Measurements from ENCODE around the gene AQP1.

The AQP1 gene

GRCh38 chr7:30911561-30911969 lies at the start of gene AQP1:
Gene AQP1 (plus strand): TSS chr7:30911853. CDS start chr7:30911910, 57 bp downstream.
- in situ Hi-C loops (cut with MboI; ENCODE audit: low pct_unique_long_range_greater_than_20kb, low sequenced_read_pairs) = no loop called here
- no peak for DNase-seq

GRCh38 chr7:30862995-30863705 lies 48.5 kb upstream of the AQP1 start:
- in situ Hi-C loops (cut with MboI; ENCODE audit: low pct_unique_long_range_greater_than_20kb, low sequenced_read_pairs) = no loop called here
- DNase-seq = no peak

GRCh38 chr7:30863706-30864035 lies 48.0 kb upstream of the AQP1 start:
- no peak for DNase-seq
- in situ Hi-C loops (cut with MboI; ENCODE audit: low pct_unique_long_range_greater_than_20kb, low sequenced_read_pairs) = no loop called here

- no peak for DNase-seq
- in situ Hi-C loops (cut with MboI; ENCODE audit: low pct_unique_long_range_greater_than_20kb, low sequenced_read_pairs) = no loop called here
These were observed 47.6 kb upstream of the AQP1 start for GRCh38 chr7:30864101-30864500.

- in situ Hi-C loops (cut with MboI; ENCODE audit: low pct_unique_long_range_greater_than_20kb, low sequenced_read_pairs) = no loop called here
- DNase-seq = no peak
These were observed 46.6 kb upstream of the AQP1 start for GRCh38 chr7:30865076-30865475.

- in situ Hi-C loops (cut with MboI; ENCODE audit: low pct_unique_long_range_greater_than_20kb, low sequenced_read_pairs) = no loop called here
- DNase-seq = no peak
These were observed 45.8 kb upstream of the AQP1 start for GRCh38 chr7:30865821-30866220.

GRCh38 chr7:30866939-30867338 lies 44.7 kb upstream of the AQP1 start:
- in situ Hi-C loops (cut with MboI; ENCODE audit: low pct_unique_long_range_greater_than_20kb, low sequenced_read_pairs) = no loop called here
- no peak for DNase-seq

GRCh38 chr7:30867483-30867882 lies 44.2 kb upstream of the AQP1 start:
- in situ Hi-C loops (cut with MboI; ENCODE audit: low pct_unique_long_range_greater_than_20kb, low sequenced_read_pairs) = no loop called here
- DNase-seq = no peak

- in situ Hi-C loops (cut with MboI; ENCODE audit: low pct_unique_long_range_greater_than_20kb, low sequenced_read_pairs) = no loop called here
- no peak for DNase-seq
These were observed 41.6 kb upstream of the AQP1 start for GRCh38 chr7:30869794-30870611.

GRCh38 chr7:30870821-30871518 lies 40.7 kb upstream of the AQP1 start:
- in situ Hi-C loops (cut with MboI; ENCODE audit: low pct_unique_long_range_greater_than_20kb, low sequenced_read_pairs) = no loop called here
- no peak for DNase-seq

- no peak for DNase-seq
- in situ Hi-C loops (cut with MboI; ENCODE audit: low pct_unique_long_range_greater_than_20kb, low sequenced_read_pairs) = no loop called here
These were observed 40.0 kb upstream of the AQP1 start for GRCh38 chr7:30871655-30872054.

GRCh38 chr7:30873207-30873606 lies 38.4 kb upstream of the AQP1 start:
- DNase-seq = no peak
- in situ Hi-C loops (cut with MboI; ENCODE audit: low pct_unique_long_range_greater_than_20kb, low sequenced_read_pairs) = no loop called here

GRCh38 chr7:30873656-30874055 lies 38.0 kb upstream of the AQP1 start:
- no peak for DNase-seq
- in situ Hi-C loops (cut with MboI; ENCODE audit: low pct_unique_long_range_greater_than_20kb, low sequenced_read_pairs) = no loop called here

- in situ Hi-C loops (cut with MboI; ENCODE audit: low pct_unique_long_range_greater_than_20kb, low sequenced_read_pairs) = no loop called here
- DNase-seq = no peak
These were observed 36.9 kb upstream of the AQP1 start for GRCh38 chr7:30874656-30875302.

GRCh38 chr7:30877015-30877769 lies 34.5 kb upstream of the AQP1 start:
- in situ Hi-C loops (cut with MboI; ENCODE audit: low pct_unique_long_range_greater_than_20kb, low sequenced_read_pairs) = no loop called here

GRCh38 chr7:30877993-30878392 lies 33.7 kb upstream of the AQP1 start:
- in situ Hi-C loops (cut with MboI; ENCODE audit: low pct_unique_long_range_greater_than_20kb, low sequenced_read_pairs) = no loop called here
- DNase-seq = no peak

More at GRCh38 chr7:30877015-30877769, 34.5 kb upstream of the AQP1 start:
- DNase-seq = no peak

GRCh38 chr7:30879139-30880124 lies 32.2 kb upstream of the AQP1 start:
- no peak for DNase-seq
- in situ Hi-C loops (cut with MboI; ENCODE audit: low pct_unique_long_range_greater_than_20kb, low sequenced_read_pairs) = no loop called here
